Esophagus muscularis mucosa (tissue), 4 donors: ENCODE results near the gene MAEL. TPM values are rescaled to one million over a fixed set of nuclear protein-coding genes. Genes with fewer than 3 reads are reported as not detected.

Experiments
- DNase-seq: peaks from one replicate; pipeline ENCODE4 v3.0.0-alpha.2; 2017; ENCODE audit errors: extremely low spot score
- H3K27ac ChIP-seq, 4 donors: fragments of 200-600 bp; sonication (generic); replicated peaks in 1 of 4; 1 replicate in 3 of 4; 2 replicates in 1 of 4; pipeline ENCODE4 v1.5.1; 2016 to 2019; ENCODE audit warnings: mild to moderate bottlenecking in 1 of 4
- H3K27me3 ChIP-seq, 4 donors: fragments of 200-600 bp; sonication (generic); one replicate each; pipeline versions ENCODE4 v1.5.1 to v1.6.0; 2016 to 2019
- H3K36me3 ChIP-seq, 4 donors: fragments of 200-600 bp; sonication (generic); one replicate each; pipeline ENCODE4 v1.5.1; 2016 to 2019
- H3K4me1 ChIP-seq, 4 donors: fragments of 200-600 bp; sonication (generic); one replicate each; pipeline ENCODE4 v1.5.1; 2016 to 2019
- H3K4me3 ChIP-seq, 4 donors: fragments of 200-600 bp; sonication (generic); 1 replicate in 2 of 4; 2 replicates in 2 of 4; pipeline ENCODE4 v1.5.1; 2016 to 2019; ENCODE audit warnings: mild to moderate bottlenecking in 4 of 4, moderate library complexity in 1 of 4
- H3K9me3 ChIP-seq, 4 donors: fragments of 200-600 bp; sonication (generic); 1 replicate in 3 of 4; 2 replicates in 1 of 4; pipeline ENCODE4 v1.5.1; 2016 to 2019
- CTCF ChIP-seq, 3 experiments: fragments of 200-600 bp in 2 of 3; fragments of 450-650 bp in 1 of 3; sonication (generic) in 2 of 3; IDR thresholded peaks; one replicate each; pipeline ENCODE4 v1.5.1; 2017 to 2019; ENCODE audit warnings: antibody characterized with exemption in 3 of 3, mild to moderate bottlenecking in 2 of 3, moderate library complexity in 1 of 3
- EP300 ChIP-seq: sonication (generic); formaldehyde crosslinking; IDR thresholded peaks from one replicate; pipeline ENCODE4 v1.6.1; 2017; ENCODE audit warnings: antibody characterized with exemption
- POLR2A ChIP-seq: fragments of 450-650 bp; IDR thresholded peaks from one replicate; pipeline ENCODE4 v1.6.1; 2017; ENCODE audit warnings: antibody characterized with exemption, moderate library complexity, mild to moderate bottlenecking, low read depth
- POLR2AphosphoS5 ChIP-seq, 2 donors: sonication (generic); formaldehyde crosslinking; IDR thresholded peaks; one replicate each; pipeline ENCODE4 v1.6.1; 2017; ENCODE audit warnings: antibody characterized with exemption in 2 of 2
- WGBS: methylation state at CpG from one replicate; pipeline ENCODE4 v1.1.5; 2018; 5-methylcytosine and 5-hydroxymethylcytosine counted together
- intact Hi-C: fragments of 100-400 bp; cut with DNase I; formaldehyde crosslinking; loops from one replicate; pipeline ENCODE4 v1.15.1; 2023
- total RNA-seq, 4 donors: library from RNA; depleted of rRNA; stranded (reverse); fragments of >200 nt; gene quantifications; one replicate each; pipeline versions ENCODE4 v1.1.0 to v1.2.1, GENCODE V29; 2016

Gene MAEL
- total RNA-seq, 4 donors from 2014 or later, result 0.83 to 2.3 (median 1.2) TPM

GRCh38 chr1:166999075-166999474, 10.0 kb downstream of the MAEL start:
- Histone ChIP-seq H3K27ac (no peak overlapping the region), H3K4me3 (no peak overlapping the region), H3K4me1 (no peaks in the 10 kb centered on the region), H3K27me3 (no peaks in the 10 kb centered on the region), H3K9me3 (no peaks in the 10 kb centered on the region), H3K36me3 (no peaks in the 10 kb centered on the region)
- no peak for TF ChIP-seq CTCF (IDR thresholded peaks at IDR 0.05)
- TF ChIP-seq EP300, result no peak
- no peak for TF ChIP-seq POLR2AphosphoS5 (IDR thresholded peaks at IDR 0.05)
- no peak for TF ChIP-seq POLR2A
- 94% methylated on average over 1 of the region's 1 CpG for WGBS
- intact Hi-C loops, result no loop called here
- no peak for DNase-seq

DNA sequence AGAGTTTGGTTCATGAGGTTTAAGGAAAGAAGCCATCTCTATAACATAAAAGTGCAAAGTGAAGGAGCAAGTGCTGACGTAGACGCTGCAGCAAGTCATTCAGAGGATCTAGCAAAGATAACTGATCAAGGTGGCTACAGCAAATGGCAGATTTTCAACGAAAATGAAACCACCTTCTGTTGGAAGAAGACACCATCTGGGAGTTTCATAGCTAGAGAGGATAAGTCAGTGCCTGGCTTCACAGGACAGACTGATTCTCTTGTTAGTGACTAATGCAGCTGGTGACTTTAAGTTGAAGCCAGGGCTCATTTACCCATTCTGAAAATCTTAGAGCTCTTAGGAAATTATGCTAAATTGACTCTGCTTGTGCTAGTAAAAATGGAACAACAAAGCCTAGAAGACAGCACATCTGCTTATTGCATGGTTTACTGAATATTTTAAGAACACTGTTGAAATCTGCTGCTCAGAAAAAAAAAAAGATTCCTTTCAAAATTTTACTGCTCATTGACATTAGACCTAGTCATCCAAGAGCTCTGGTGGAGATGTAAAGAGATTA, 10.5 kb downstream of the MAEL start:
- WGBS, result 77% methylated on average over 3 of the region's 3 CpGs
- Histone ChIP-seq H3K27ac (no peak overlapping the region), H3K36me3 (no peaks in the 10 kb centered on the region), H3K9me3 (no peaks in the 10 kb centered on the region), H3K4me3 (no peak overlapping the region), H3K4me1 (no peaks in the 10 kb centered on the region), H3K27me3 (no peaks in the 10 kb centered on the region)
- intact Hi-C loops, result no loop called here
- no peak for TF ChIP-seq EP300
- no peak for TF ChIP-seq CTCF (IDR thresholded peaks at IDR 0.05)
- TF ChIP-seq POLR2AphosphoS5 (IDR thresholded peaks at IDR 0.05), result no peak
- no peak for TF ChIP-seq POLR2A
- DNase-seq, result no peak

DNA sequence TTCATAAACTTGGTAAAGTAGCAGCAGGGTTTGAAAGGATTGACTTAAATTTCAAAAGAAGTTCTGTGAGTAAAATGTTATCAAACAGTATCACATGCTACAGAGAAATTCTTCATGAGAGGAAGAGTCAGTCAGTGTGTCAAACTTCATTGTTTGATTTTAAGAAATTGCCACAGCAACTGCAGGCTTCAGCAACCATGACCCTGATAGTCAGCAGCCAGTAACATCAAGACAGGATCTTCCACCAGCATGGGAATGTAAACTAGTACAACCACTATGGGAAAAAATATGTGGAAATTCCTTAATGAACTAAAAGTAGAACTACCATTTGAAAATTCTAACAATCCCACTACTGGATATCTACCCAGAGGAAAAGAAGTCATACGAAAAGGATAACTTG, 11.5 kb downstream of the MAEL start:
- Histone ChIP-seq H3K4me1 (no peaks in the 10 kb centered on the region), H3K9me3 (no peaks in the 10 kb centered on the region), H3K36me3 (no peaks in the 10 kb centered on the region), H3K4me3 (no peak overlapping the region), H3K27me3 (no peaks in the 10 kb centered on the region), H3K27ac (no peak overlapping the region)
- TF ChIP-seq POLR2A (no peak), CTCF (IDR thresholded peaks at IDR 0.05) (no peak)
- DNase-seq, result no peak
- 93% methylated on average over 1 of the region's 1 CpG for WGBS
- intact Hi-C loops, result no loop called here

GRCh38 chr1:167002354-167002753, 13.3 kb downstream of the MAEL start:
- intact Hi-C loops, result no loop called here
- no peaks in the 10 kb centered on the region for H3K4me1 ChIP-seq

More at GRCh38 chr1:167002354-167002753, 13.3 kb downstream of the MAEL start:
- TF ChIP-seq POLR2A (no peak), EP300 (no peak), POLR2AphosphoS5 (IDR thresholded peaks at IDR 0.05) (no peak), CTCF (IDR thresholded peaks at IDR 0.05) (no peak)
- Histone ChIP-seq H3K36me3 (no peaks in the 10 kb centered on the region), H3K9me3 (no peaks in the 10 kb centered on the region), H3K4me3 (no peak overlapping the region), H3K27me3 (no peaks in the 10 kb centered on the region), H3K27ac (no peak overlapping the region)
- no peak for DNase-seq
- WGBS, result 85% methylated on average over 2 of the region's 2 CpGs
